Endodermal cell (in vitro differentiated cells): ENCODE measurements around the gene IL15RA. TPM values are rescaled to one million over a fixed set of nuclear protein-coding genes. Genes with fewer than 3 reads are reported as not detected.

Source experiments
- DNase-seq: peaks from one replicate; pipeline ENCODE4 v3.0.0-alpha.2; 2017
- H3K27ac ChIP-seq: 2 replicates; pipeline ENCODE4 v1.5.1; 2013; ENCODE audit warnings: mild to moderate bottlenecking, low read depth, low read length, moderate library complexity
- H3K27me3 ChIP-seq: 2 replicates; pipeline ENCODE4 v1.6.1; 2013; ENCODE audit warnings: mild to moderate bottlenecking, low read length, moderate library complexity; ENCODE audit not compliant: insufficient read depth, control insufficient read depth, poor library complexity, severe bottlenecking
- H3K36me3 ChIP-seq: 2 replicates; pipeline ENCODE4 v1.7.0; 2013; ENCODE audit warnings: mild to moderate bottlenecking, low read length, moderate library complexity; ENCODE audit not compliant: control insufficient read depth, insufficient read depth
- H3K4me1 ChIP-seq: one replicate; pipeline ENCODE4 v1.7.0; 2013; ENCODE audit warnings: low read length; ENCODE audit not compliant: control insufficient read depth, insufficient read depth
- H3K4me3 ChIP-seq: 2 replicates; pipeline ENCODE4 v1.5.1; 2013; ENCODE audit warnings: mild to moderate bottlenecking, low read length, moderate library complexity
- H3K9ac ChIP-seq: 2 replicates; pipeline ENCODE4 v1.6.1; 2013; ENCODE audit warnings: mild to moderate bottlenecking, low read length, moderate library complexity; ENCODE audit not compliant: poor library complexity, severe bottlenecking; ENCODE audit errors: extremely low read depth
- H3K9me3 ChIP-seq: 2 replicates; pipeline ENCODE4 v1.6.1; 2013; ENCODE audit warnings: mild to moderate bottlenecking, low read length, moderate library complexity; ENCODE audit not compliant: control insufficient read depth
- H3K27ac Mint-ChIP-seq: 2 replicates; pipeline ENCODE4 v1.8.0; 2020; ENCODE audit warnings: mixed read lengths
- H3K27me3 Mint-ChIP-seq: 2 replicates; pipeline ENCODE4 v1.8.0; 2021; ENCODE audit warnings: mild to moderate bottlenecking, mixed read lengths; ENCODE audit not compliant: insufficient read depth
- H3K36me3 Mint-ChIP-seq: 2 replicates; pipeline ENCODE4 v1.8.0; 2020; ENCODE audit warnings: low read depth, mixed read lengths
- H3K4me1 Mint-ChIP-seq: 2 replicates; pipeline ENCODE4 v1.8.0; 2020; ENCODE audit warnings: mixed read lengths
- H3K4me3 Mint-ChIP-seq: 2 replicates; pipeline ENCODE4 v1.8.0; 2020; ENCODE audit warnings: mild to moderate bottlenecking, moderate library complexity, mixed read lengths
- H3K9me3 Mint-ChIP-seq: 2 replicates; pipeline ENCODE4 v1.8.0; 2020; ENCODE audit warnings: mild to moderate bottlenecking, mixed read lengths
- WGBS, 2 experiments: methylation state at CpG; one replicate each; pipeline versions ENCODE4 v1.1.5 to v1.1.7; 2013; ENCODE audit warnings: missing lambda C conversion rate in 2 of 2, mixed read lengths in 1 of 2; ENCODE audit not compliant: insufficient coverage in 1 of 2, insufficient read length in 1 of 2; 5-methylcytosine and 5-hydroxymethylcytosine counted together
- total RNA-seq, 2 donors: library from RNA; stranded (reverse); fragmentation: NEBNext Ultra II Directional in 1 of 2; extraction: Animal tissue kit (Norgen Biotek cat#: 25700) in 1 of 2; gene quantifications; 2 replicates in 1 of 2; 3 replicates in 1 of 2; pipeline ENCODE4 v1.2.1, GENCODE V29; 2021
- TF ChIP-seq, protein P1 (sequence below): fragments of 200-600 bp; sonication (generic); conservative IDR thresholded peaks from 2 replicates; pipeline ENCODE4 v1.5.0; 2021; ENCODE audit warnings: antibody characterized with exemption, mild to moderate bottlenecking

Gene IL15RA
- total RNA-seq, 2 donors from 2014 or later: 0.35 to 0.37 TPM

DNA sequence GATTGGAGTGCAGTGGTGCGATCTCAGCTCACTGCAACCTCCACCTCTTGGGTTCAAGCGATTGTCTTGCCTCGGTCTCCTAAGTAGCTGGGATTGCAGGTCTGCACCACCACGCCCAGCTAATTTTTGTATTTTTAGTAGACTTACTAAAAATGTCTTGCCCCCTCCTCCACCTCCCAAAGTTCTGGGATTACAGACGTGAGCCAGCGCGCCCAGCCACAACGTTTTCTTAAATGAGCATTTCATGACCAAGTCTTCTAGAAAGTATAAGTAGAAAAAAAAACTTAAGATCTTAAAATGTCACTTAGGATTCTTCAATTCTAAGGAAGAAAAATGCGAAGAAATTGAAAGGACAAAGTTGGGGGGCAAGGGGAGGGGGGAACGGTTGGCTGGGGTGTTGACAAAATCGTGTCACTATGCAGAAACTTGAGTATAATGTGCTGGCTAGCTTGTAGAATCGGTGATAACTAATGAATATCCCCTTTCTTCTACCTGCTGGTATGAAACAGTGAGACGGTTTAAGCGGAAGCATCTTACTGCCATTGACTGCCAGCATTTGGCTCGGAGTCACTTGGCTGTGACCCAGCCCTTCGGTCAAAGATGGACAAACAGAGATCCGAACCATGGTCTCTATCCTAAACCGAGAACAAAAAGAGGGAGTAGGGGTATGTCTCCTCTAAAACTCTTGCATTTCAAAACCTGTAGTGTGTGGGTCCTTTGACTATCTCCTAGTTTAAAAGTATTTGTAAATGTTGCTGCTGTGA lies 74.7 kb downstream of the IL15RA start:
- H3K4me1 Mint-ChIP-seq: no peaks in the 10 kb centered on the region
- no peak overlapping the region for H3K4me3 Mint-ChIP-seq
- Histone ChIP-seq H3K9ac (no peak overlapping the region), H3K27me3 (no peaks in the 10 kb centered on the region), H3K27ac (no peak overlapping the region), H3K9me3 (peaks cover 9% of the 10 kb centered on the region), H3K4me3 (no peak overlapping the region), H3K4me1 (no peaks in the 10 kb centered on the region), H3K36me3 (peaks cover 47% of the 10 kb centered on the region)
- peaks cover 51% of the 10 kb centered on the region for H3K36me3 Mint-ChIP-seq
- H3K27ac Mint-ChIP-seq: peak overlapping the region; percentile 32
- TF ChIP-seq, protein P1, sequence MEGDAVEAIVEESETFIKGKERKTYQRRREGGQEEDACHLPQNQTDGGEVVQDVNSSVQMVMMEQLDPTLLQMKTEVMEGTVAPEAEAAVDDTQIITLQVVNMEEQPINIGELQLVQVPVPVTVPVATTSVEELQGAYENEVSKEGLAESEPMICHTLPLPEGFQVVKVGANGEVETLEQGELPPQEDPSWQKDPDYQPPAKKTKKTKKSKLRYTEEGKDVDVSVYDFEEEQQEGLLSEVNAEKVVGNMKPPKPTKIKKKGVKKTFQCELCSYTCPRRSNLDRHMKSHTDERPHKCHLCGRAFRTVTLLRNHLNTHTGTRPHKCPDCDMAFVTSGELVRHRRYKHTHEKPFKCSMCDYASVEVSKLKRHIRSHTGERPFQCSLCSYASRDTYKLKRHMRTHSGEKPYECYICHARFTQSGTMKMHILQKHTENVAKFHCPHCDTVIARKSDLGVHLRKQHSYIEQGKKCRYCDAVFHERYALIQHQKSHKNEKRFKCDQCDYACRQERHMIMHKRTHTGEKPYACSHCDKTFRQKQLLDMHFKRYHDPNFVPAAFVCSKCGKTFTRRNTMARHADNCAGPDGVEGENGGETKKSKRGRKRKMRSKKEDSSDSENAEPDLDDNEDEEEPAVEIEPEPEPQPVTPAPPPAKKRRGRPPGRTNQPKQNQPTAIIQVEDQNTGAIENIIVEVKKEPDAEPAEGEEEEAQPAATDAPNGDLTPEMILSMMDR: no peak
- H3K27me3 Mint-ChIP-seq: no peaks in the 10 kb centered on the region
- no peak for DNase-seq
- H3K9me3 Mint-ChIP-seq: peaks cover 5% of the 10 kb centered on the region
- WGBS, 2 experiments: 92 to 97% methylated on average over 9 to 18 of the region's 18 CpGs

Other genes with a start within 250 kb of the IL15RA start
- gene GDI2, start 164.1 kb downstream of the IL15RA start, total RNA-seq: 100 to 1,000 TPM; 299 to 337 TPM
- gene ANKRD16, start 87.7 kb downstream of the IL15RA start, total RNA-seq: 10 to 100 TPM; 12.5 to 13.0 TPM
- 10 to 100 TPM; 61.1 to 71.6 TPM for gene FBH1, start 87.3 kb downstream of the IL15RA start, total RNA-seq
- not detected for gene IL2RA, start 84.8 kb upstream of the IL15RA start, total RNA-seq
- 100 to 1,000 TPM; 123 to 139 TPM for gene RBM17, start 111.5 kb upstream of the IL15RA start, total RNA-seq
- gene PFKFB3, start 225.4 kb upstream of the IL15RA start, total RNA-seq: 10 to 100 TPM; 31.2 to 34.5 TPM